Measurements from ENCODE around the gene PNPLA7. TPM values are rescaled to one million over a fixed set of nuclear protein-coding genes. Genes with fewer than 3 reads are reported as not detected.

The PNPLA7 gene
- total and polyA plus RNA-seq, 2 of the 13 experiments (the other 11 are each of a cell fraction or from before 2014, with no cell fraction given) = 0.42 to 1.5 TPM

DNA sequence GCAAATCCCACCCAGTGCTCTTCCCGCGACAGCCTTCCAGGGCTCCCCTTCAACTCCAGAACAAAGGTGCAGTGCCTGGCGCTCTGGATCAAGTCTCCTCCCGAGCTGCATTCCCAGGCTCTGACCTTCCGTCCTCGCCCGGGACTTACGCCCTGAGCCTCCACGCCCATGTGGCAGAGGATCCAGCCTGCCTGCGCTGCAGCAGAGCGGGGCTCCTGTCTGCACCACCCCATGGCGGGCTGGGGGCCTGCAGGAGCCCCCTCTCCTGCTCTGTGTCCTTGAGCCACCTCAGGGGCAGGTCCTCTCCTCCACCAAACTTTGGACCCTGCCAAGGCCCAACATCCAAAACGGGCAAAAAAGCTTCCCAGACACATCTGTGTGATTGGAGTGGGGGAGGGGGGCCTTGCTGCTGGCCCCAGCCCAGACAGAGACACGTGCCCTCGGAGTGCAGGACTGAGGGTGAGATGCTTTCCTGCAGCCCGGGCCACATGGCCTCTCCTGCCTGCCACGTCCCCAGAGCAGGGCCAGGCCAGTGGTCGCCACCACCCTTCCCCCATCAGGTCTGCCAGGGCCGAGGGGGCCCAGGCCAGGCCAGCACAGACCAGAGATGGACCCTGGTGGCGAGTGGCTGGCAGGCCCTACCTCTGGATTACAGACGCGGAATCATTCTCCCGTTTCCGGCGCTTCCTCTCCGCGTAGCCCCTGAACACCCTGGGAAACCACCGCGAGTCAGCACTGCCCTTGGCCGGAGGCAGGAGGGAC lies 95.4 kb downstream of the PNPLA7 start (continued):
- TF ChIP-seq, protein P1, sequence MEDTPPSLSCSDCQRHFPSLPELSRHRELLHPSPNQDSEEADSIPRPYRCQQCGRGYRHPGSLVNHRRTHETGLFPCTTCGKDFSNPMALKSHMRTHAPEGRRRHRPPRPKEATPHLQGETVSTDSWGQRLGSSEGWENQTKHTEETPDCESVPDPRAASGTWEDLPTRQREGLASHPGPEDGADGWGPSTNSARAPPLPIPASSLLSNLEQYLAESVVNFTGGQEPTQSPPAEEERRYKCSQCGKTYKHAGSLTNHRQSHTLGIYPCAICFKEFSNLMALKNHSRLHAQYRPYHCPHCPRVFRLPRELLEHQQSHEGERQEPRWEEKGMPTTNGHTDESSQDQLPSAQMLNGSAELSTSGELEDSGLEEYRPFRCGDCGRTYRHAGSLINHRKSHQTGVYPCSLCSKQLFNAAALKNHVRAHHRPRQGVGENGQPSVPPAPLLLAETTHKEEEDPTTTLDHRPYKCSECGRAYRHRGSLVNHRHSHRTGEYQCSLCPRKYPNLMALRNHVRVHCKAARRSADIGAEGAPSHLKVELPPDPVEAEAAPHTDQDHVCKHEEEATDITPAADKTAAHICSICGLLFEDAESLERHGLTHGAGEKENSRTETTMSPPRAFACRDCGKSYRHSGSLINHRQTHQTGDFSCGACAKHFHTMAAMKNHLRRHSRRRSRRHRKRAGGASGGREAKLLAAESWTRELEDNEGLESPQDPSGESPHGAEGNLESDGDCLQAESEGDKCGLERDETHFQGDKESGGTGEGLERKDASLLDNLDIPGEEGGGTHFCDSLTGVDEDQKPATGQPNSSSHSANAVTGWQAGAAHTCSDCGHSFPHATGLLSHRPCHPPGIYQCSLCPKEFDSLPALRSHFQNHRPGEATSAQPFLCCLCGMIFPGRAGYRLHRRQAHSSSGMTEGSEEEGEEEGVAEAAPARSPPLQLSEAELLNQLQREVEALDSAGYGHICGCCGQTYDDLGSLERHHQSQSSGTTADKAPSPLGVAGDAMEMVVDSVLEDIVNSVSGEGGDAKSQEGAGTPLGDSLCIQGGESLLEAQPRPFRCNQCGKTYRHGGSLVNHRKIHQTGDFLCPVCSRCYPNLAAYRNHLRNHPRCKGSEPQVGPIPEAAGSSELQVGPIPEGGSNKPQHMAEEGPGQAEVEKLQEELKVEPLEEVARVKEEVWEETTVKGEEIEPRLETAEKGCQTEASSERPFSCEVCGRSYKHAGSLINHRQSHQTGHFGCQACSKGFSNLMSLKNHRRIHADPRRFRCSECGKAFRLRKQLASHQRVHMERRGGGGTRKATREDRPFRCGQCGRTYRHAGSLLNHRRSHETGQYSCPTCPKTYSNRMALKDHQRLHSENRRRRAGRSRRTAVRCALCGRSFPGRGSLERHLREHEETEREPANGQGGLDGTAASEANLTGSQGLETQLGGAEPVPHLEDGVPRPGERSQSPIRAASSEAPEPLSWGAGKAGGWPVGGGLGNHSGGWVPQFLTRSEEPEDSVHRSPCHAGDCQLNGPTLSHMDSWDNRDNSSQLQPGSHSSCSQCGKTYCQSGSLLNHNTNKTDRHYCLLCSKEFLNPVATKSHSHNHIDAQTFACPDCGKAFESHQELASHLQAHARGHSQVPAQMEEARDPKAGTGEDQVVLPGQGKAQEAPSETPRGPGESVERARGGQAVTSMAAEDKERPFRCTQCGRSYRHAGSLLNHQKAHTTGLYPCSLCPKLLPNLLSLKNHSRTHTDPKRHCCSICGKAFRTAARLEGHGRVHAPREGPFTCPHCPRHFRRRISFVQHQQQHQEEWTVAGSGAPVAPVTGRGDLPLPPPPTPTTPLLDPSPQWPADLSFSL (CRISPR knock-in tag; IDR thresholded peaks at IDR 0.05) = peak; percentile 60
- peak; percentile 95; the same call in 1 of the 2 replicates for TF ChIP-seq ZNF616 (CRISPR knock-in tag; IDR thresholded peaks at IDR 0.05; ENCODE audit: low read depth)
- TF ChIP-seq SOX13 (IDR thresholded peaks at IDR 0.05) = no peak
- TF ChIP-seq SOX13 (CRISPR knock-in tag; conservative IDR thresholded peaks at IDR 0.05 in 1 of 2, IDR thresholded peaks at IDR 0.05 in 1 of 2) = peak in 1 of 2 experiments; percentile 63; a peak in 2 of 4 replicates
- no peak for TF ChIP-seq TCF7L2 (IDR thresholded peaks at IDR 0.05; ENCODE audit: low read depth, low read length)
- peak; percentile 59; the same call in 1 of the 2 replicates for TF ChIP-seq ZBTB21 (CRISPR knock-in tag; IDR thresholded peaks at IDR 0.05)
- TF ChIP-seq ZNF232 (CRISPR knock-in tag; IDR thresholded peaks at IDR 0.05; ENCODE audit: borderline replicate concordance) = peak; percentile 65; the same call in 1 of the 2 replicates
- TF ChIP-seq GLMP (CRISPR knock-in tag; IDR thresholded peaks at IDR 0.05; ENCODE audit: borderline replicate concordance) = no peak
- TF ChIP-seq CC2D1A (CRISPR knock-in tag; IDR thresholded peaks at IDR 0.05) = no peak; the same call in 1 of the 2 replicates
- peak; percentile 79; the same call in 1 of the 2 replicates for TF ChIP-seq SOX5 (CRISPR knock-in tag; IDR thresholded peaks at IDR 0.05; ENCODE audit: borderline replicate concordance)
- TF ChIP-seq HNRNPK (IDR thresholded peaks at IDR 0.05; ENCODE audit: low read depth, low read length, poor library complexity, severe bottlenecking) = no peak
- TF ChIP-seq, protein P2, sequence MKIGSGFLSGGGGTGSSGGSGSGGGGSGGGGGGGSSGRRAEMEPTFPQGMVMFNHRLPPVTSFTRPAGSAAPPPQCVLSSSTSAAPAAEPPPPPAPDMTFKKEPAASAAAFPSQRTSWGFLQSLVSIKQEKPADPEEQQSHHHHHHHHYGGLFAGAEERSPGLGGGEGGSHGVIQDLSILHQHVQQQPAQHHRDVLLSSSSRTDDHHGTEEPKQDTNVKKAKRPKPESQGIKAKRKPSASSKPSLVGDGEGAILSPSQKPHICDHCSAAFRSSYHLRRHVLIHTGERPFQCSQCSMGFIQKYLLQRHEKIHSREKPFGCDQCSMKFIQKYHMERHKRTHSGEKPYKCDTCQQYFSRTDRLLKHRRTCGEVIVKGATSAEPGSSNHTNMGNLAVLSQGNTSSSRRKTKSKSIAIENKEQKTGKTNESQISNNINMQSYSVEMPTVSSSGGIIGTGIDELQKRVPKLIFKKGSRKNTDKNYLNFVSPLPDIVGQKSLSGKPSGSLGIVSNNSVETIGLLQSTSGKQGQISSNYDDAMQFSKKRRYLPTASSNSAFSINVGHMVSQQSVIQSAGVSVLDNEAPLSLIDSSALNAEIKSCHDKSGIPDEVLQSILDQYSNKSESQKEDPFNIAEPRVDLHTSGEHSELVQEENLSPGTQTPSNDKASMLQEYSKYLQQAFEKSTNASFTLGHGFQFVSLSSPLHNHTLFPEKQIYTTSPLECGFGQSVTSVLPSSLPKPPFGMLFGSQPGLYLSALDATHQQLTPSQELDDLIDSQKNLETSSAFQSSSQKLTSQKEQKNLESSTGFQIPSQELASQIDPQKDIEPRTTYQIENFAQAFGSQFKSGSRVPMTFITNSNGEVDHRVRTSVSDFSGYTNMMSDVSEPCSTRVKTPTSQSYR (CRISPR knock-in tag; IDR thresholded peaks at IDR 0.05; ENCODE audit: borderline replicate concordance) = peak; percentile 99
- TF ChIP-seq, protein P3, sequence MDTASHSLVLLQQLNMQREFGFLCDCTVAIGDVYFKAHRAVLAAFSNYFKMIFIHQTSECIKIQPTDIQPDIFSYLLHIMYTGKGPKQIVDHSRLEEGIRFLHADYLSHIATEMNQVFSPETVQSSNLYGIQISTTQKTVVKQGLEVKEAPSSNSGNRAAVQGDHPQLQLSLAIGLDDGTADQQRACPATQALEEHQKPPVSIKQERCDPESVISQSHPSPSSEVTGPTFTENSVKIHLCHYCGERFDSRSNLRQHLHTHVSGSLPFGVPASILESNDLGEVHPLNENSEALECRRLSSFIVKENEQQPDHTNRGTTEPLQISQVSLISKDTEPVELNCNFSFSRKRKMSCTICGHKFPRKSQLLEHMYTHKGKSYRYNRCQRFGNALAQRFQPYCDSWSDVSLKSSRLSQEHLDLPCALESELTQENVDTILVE (CRISPR knock-in tag; IDR thresholded peaks at IDR 0.05) = peak; percentile 84
- TF ChIP-seq ZNF598 (CRISPR knock-in tag; IDR thresholded peaks at IDR 0.05; ENCODE audit: borderline replicate concordance) = peak; percentile 66
- TF ChIP-seq EZH2 (conservative IDR thresholded peaks at IDR 0.05; ENCODE audit: low read depth, low read length) = no peak
- TF ChIP-seq ETV6 (CRISPR knock-in tag; conservative IDR thresholded peaks at IDR 0.05) = no peak; the same call in 1 of the 2 replicates
- no peak for TF ChIP-seq ZSCAN22 (CRISPR knock-in tag; IDR thresholded peaks at IDR 0.05)

All from HepG2 (cell line).